GM12878 (cell line): Measurements from ENCODE around the gene LGI4. TPM values are rescaled to one million over a fixed set of nuclear protein-coding genes. Genes with fewer than 3 reads are reported as not detected.

ENCODE experiments used
- ATAC-seq: fragments of 200-7000 bp; cut with Tn5 transposase; 3 replicates; pipeline ENCODE4 v1.9.1; 2020; ENCODE audit warnings: mild to moderate bottlenecking, moderate library complexity
- BruUV-seq: library from RNA; stranded (reverse); fragments of 400-500 nt; replicated peaks from 2 replicates; lab custom pipeline; 2021; lab: Mats Ljungman, UMichigan
- CTCF ChIA-PET: fragments of 300-600 bp; sonication (Branson Sonifier 250); formaldehyde crosslinking; extraction: SDS; loops from one replicate; lab custom pipeline; 2021; ENCODE audit warnings: inconsistent platforms; lab: Yijun Ruan, JAX
- POLR2A ChIA-PET: fragments of 350-600 bp; formaldehyde crosslinking; extraction: SDS; loops from one replicate; lab custom pipeline; 2021; ENCODE audit warnings: inconsistent platforms; lab: Charles Lee
- RAD21 ChIA-PET: fragments of 300-600 bp; sonication (Branson Sonifier 250); formaldehyde crosslinking; loops from one replicate; lab custom pipeline; 2023; ENCODE audit warnings: antibody characterized with exemption; ENCODE audit not compliant: unreplicated experiment; lab: Charles Lee
- SMC1A ChIA-PET: fragments of 300-600 bp; sonication (Branson Sonifier 250); formaldehyde crosslinking; loops from one replicate; lab custom pipeline; 2023; ENCODE audit not compliant: unreplicated experiment, uncharacterized antibody; lab: Charles Lee
- DNase-seq: peaks from one replicate; pipeline ENCODE4 v3.0.0-alpha.2; 2011; ENCODE audit warnings: low read depth, low spot score
- FAIRE-seq: peaks from 3 replicates; lab custom pipeline; 2011; peaks lifted over from hg19 to GRCh38; lab: Jason Lieb, UNC
- H2AFZ ChIP-seq: 2 replicates; pipeline ENCODE4 v1.6.0; 2011; ENCODE audit warnings: low read depth, low read length, control low read depth; ENCODE audit not compliant: control insufficient read depth
- H3K27ac ChIP-seq: 2 replicates; pipeline ENCODE4 v1.5.1; 2011; ENCODE audit warnings: control low read depth; ENCODE audit not compliant: control insufficient read depth, insufficient read depth
- H3K27me3 ChIP-seq, 2 experiments: replicated peaks in 1 of 2; 2 replicates each; pipeline versions ENCODE4 v1.6.0 to v1.6.1; 2011; ENCODE audit warnings: low read length in 1 of 2; ENCODE audit not compliant: control insufficient read depth in 2 of 2, insufficient read depth in 2 of 2
- H3K36me3 ChIP-seq, 2 experiments: 2 replicates each; pipeline ENCODE4 v1.5.1; 2011; ENCODE audit warnings: low read length in 1 of 2; ENCODE audit not compliant: control insufficient read depth in 2 of 2, insufficient read depth in 2 of 2
- H3K4me1 ChIP-seq: 2 replicates; pipeline ENCODE4 v1.6.1; 2011; ENCODE audit warnings: mild to moderate bottlenecking, low read length, moderate library complexity, mixed read lengths; ENCODE audit not compliant: control insufficient read depth, insufficient read depth
- H3K4me2 ChIP-seq: 2 replicates; pipeline ENCODE4 v1.6.0; 2011; ENCODE audit warnings: control low read depth; ENCODE audit not compliant: control insufficient read depth, insufficient read depth
- H3K4me3 ChIP-seq: fragments of 200-600 bp; sonication (generic); 2 replicates; pipeline ENCODE4 v1.5.1; 2016
- H3K79me2 ChIP-seq: 2 replicates; pipeline ENCODE4 v1.6.0; 2011; ENCODE audit warnings: low read length; ENCODE audit not compliant: control insufficient read depth, insufficient read depth
- H3K9ac ChIP-seq: 2 replicates; pipeline ENCODE4 v1.8.0; 2011; ENCODE audit warnings: low read length, control low read depth, mixed read lengths; ENCODE audit not compliant: control insufficient read depth, insufficient read depth
- H3K9me3 ChIP-seq: replicated peaks from 3 replicates; pipeline ENCODE4 v1.5.1; 2011; ENCODE audit warnings: mild to moderate bottlenecking, low read length; ENCODE audit not compliant: control insufficient read depth, insufficient read depth
- H4K20me1 ChIP-seq: 2 replicates; pipeline ENCODE4 v1.6.0; 2011; ENCODE audit not compliant: control insufficient read depth, insufficient read depth
- ETV6 ChIP-seq, 2 experiments: fragments of 450-650 bp in 1 of 2; IDR thresholded peaks in 1 of 2; conservative IDR thresholded peaks in 1 of 2; 2 replicates each; pipeline ENCODE4 v1.6.1; 2014; ENCODE audit warnings: antibody characterized with exemption in 1 of 2, borderline replicate concordance in 1 of 2, low read depth in 1 of 2, mild to moderate bottlenecking in 1 of 2, moderate library complexity in 1 of 2
- FOS ChIP-seq: IDR thresholded peaks from 3 replicates; pipeline ENCODE4 v1.6.1; 2011; ENCODE audit warnings: borderline replicate concordance; ENCODE audit not compliant: insufficient read length; ENCODE audit errors: extremely low read depth
- GATAD2B ChIP-seq: fragments of 450-650 bp; conservative IDR thresholded peaks from 2 replicates; pipeline ENCODE4 v1.6.1; 2017; ENCODE audit warnings: low read depth, mild to moderate bottlenecking, moderate library complexity
- MYB ChIP-seq: fragments of 150-350 bp; IDR thresholded peaks from 2 replicates; pipeline ENCODE4 v1.6.1; 2014; ENCODE audit warnings: mild to moderate bottlenecking, low read depth, low read length, borderline replicate concordance
- NFYA ChIP-seq: IDR thresholded peaks from 2 replicates; pipeline ENCODE4 v1.6.1; 2011; ENCODE audit warnings: low read depth, mild to moderate bottlenecking, low read length, improper control_type of control experiment, borderline replicate concordance
- NR2C2 ChIP-seq: IDR thresholded peaks from 2 replicates; pipeline ENCODE4 v1.6.1; 2011; ENCODE audit warnings: borderline replicate concordance, low read depth; ENCODE audit not compliant: control insufficient read depth, insufficient read length
- PKNOX1 ChIP-seq: fragments of 450-650 bp; IDR thresholded peaks from 2 replicates; pipeline ENCODE4 v1.6.1; 2016; ENCODE audit warnings: mild to moderate bottlenecking
- PRDM15 ChIP-seq: fragments of 450-650 bp; formaldehyde crosslinking; IDR thresholded peaks from 2 replicates; pipeline ENCODE4 v1.4.0; 2020; ENCODE audit warnings: mild to moderate bottlenecking, moderate library complexity
- SIX5 ChIP-seq: IDR thresholded peaks from 2 replicates; pipeline ENCODE4 v1.6.1; 2011; ENCODE audit warnings: mild to moderate bottlenecking, low read depth, low read length, moderate library complexity; ENCODE audit not compliant: severe bottlenecking
- TCF7 ChIP-seq: IDR thresholded peaks from 2 replicates; pipeline ENCODE4 v1.6.1; 2014; ENCODE audit warnings: antibody characterized with exemption, borderline replicate concordance
- WRNIP1 ChIP-seq: IDR thresholded peaks from 2 replicates; pipeline ENCODE4 v1.6.1; 2011; ENCODE audit warnings: low read depth, low read length, improper control_type of control experiment, borderline replicate concordance
- ZNF24 ChIP-seq: fragments of 450-650 bp; IDR thresholded peaks from 2 replicates; pipeline ENCODE4 v1.6.1; 2017; ENCODE audit warnings: antibody characterized with exemption, mild to moderate bottlenecking
- ZNF622 ChIP-seq: fragments of 450-650 bp; IDR thresholded peaks from 2 replicates; pipeline ENCODE4 v1.6.1; 2017; ENCODE audit warnings: mild to moderate bottlenecking, inconsistent platforms
- WGBS: methylation state at CpG from one replicate; pipeline ENCODE4 v1.1.6; 2016; ENCODE audit warnings: low lambda C conversion rate; ENCODE audit not compliant: insufficient replicate concordance, insufficient coverage; ENCODE audit errors: missing lambda C conversion rate; 5-methylcytosine and 5-hydroxymethylcytosine counted together
- in situ Hi-C: fragments of 300-500 bp; cut with MboI; formaldehyde crosslinking; loops from 9 replicates; pipeline ENCODE4 v1.14.3; 2018; ENCODE audit warnings: mixed read lengths
- intact Hi-C: fragments of 100-400 bp; cut with micrococcal nuclease; formaldehyde crosslinking; loops from one replicate; pipeline ENCODE4 v1.14.2; 2022; ENCODE audit not compliant: unreplicated experiment
- polyA plus RNA-seq, 11 experiments: library from polyadenylated mRNA; depleted of rRNA in 4 of 11; unstranded in 6 of 11; stranded (reverse) in 5 of 11; fragments of >200 nt; fragmentation: Nextera tagmentation in 4 of 11; fragmentation: Illumina TruSeq in 1 of 11; extraction: Ambion mirVana in 4 of 11; extraction: Trizol in 1 of 11; gene quantifications; 1 replicate in 1 of 11; 2 replicates in 10 of 11; pipeline versions ENCODE4 v1.2.1 to v1.2.3, GENCODE V29; 2011 to 2016; ENCODE audit warnings: inconsistent platforms in 2 of 11, missing spikeins in 2 of 11, low read depth in 1 of 11
- total RNA-seq, 4 experiments: library from RNA; depleted of rRNA in 3 of 4; stranded (reverse); fragments of >200 nt in 3 of 4; fragmentation: Illumina TruSeq in 1 of 4; extraction: Trizol in 1 of 4; gene quantifications; 2 replicates each; pipeline versions ENCODE4 v1.2.1 to v1.2.3, GENCODE V29; 2013 to 2021

Gene LGI4
- total and polyA plus RNA-seq, 10 of the 15 experiments (the other 5 are each of a cell fraction or from before 2014, with no cell fraction given): 0.11 TPM; not detected in 9

- CTCF ChIA-PET: interaction anchor here (0.6 to 1.2 kb wide), 2 partner anchors 14 to 121 kb away, joined by 3 to 4 read pairs; no protein-coding TSS in a partner anchor
- no peak for ATAC-seq
- Histone ChIP-seq H3K27ac (no peak overlapping the region), H3K79me2 (no peaks in the 10 kb centered on the region), H3K9ac (no peak overlapping the region), H3K4me3 (no peak overlapping the region), H3K4me2 (no peak overlapping the region), H3K36me3 (no peaks in the 10 kb centered on the region), H3K4me1 (no peaks in the 10 kb centered on the region), H3K27me3 (no peaks in the 10 kb centered on the region), H2AFZ (no peak overlapping the region), H4K20me1 (no peaks in the 10 kb centered on the region), H3K9me3 (peaks cover 7% of the 10 kb centered on the region)
- POLR2A ChIA-PET: interaction anchor here (1.0 kb wide), 1 partner anchor 74 kb away, joined by 3 read pairs; no protein-coding TSS in a partner anchor
- no TSS peak for BruUV-seq
- intact Hi-C loops (no loop called here), in situ Hi-C loops (no loop called here)
- no peak for FAIRE-seq
- 53% methylated on average over 3 of the region's 3 CpGs for WGBS
- SMC1A ChIA-PET: interaction anchor here (1.0 kb wide), 1 partner anchor 60 kb away, joined by 3 read pairs; no protein-coding TSS in a partner anchor
- DNase-seq: no peak
- TF ChIP-seq WRNIP1 (no peak), NFYA (no peak), ETV6 (conservative IDR thresholded peaks at IDR 0.05 in 1 of 2, IDR thresholded peaks at IDR 0.05 in 1 of 2; ENCODE audit: borderline replicate concordance in 1 of 2, low read depth in 1 of 2) (no peak), MYB (no peak), NR2C2 (no peak), TCF7 (no peak), SIX5 (no peak), ZNF24 (no peak), GATAD2B (no peak), ZNF622 (no peak), FOS (no peak), PRDM15 (CRISPR knock-in tag) (no peak), PKNOX1 (no peak)
- RAD21 ChIA-PET: no interaction called here
These were observed 41.3 kb upstream of the LGI4 start for GRCh38 chr19:35176181-35176570.
